ENCODE data around the gene CLBA1.
A peak's percentile ranks its signal among the peaks of the same experiment; 100 is the strongest.

DNA sequence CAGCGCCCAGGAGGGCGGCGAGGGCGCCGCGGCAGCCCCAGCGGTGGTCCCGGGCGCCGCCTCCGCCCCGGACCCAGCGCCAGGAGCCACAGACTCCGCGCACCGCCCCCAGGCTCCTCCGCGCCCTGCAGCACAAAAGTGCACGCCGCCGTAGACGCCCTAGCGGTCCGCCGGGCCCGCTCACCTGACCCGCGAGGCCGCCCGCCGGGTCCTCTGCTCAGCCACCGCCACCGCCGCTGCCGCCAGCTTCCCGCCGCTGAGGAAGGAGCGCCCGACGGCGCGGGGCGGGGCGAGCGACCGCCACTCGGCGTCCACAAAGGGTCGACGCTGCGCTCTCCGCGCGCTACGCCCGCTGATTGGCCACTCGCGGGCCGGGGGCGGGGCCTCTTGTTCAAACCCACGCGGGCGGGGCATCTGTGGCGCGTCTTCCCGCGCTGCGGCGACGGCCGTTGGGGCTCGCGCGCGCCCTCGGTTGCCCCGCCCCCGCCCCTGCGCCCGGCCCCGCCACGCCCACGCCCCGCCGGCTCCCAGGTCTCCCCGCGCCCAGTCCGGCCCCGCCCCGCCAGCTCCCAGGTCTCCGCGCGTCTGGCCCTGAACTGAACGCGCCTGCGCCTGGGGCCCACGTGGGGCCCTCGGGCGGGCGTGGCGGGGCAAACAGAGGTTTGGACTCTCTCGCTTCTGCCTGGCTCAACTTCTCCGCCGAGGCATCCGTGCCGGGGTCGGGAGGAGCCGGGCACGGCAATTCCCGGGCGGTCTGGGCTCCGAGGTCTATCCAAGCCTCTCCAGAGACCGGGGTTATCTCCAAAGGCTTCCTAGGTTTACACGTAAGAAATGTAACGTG lies 35.4 kb downstream of the CLBA1 start, which contains the start of gene CDCA4:
- TF ChIP-seq POLR2AphosphoS5 (IDR thresholded peaks at IDR 0.05; ENCODE audit: borderline replicate concordance, low read depth, low read length) (peak; percentile 92), EZH2 (IDR thresholded peaks at IDR 0.05) (no peak)

Measured in SK-N-MC (cell line).